ENCODE measurements around the gene SMCO1.
"Not testable (repeated sequence)": the region's sequence is repeated elsewhere in the genome, so short reads cannot be mapped to it uniquely, and the experiment has no call there.

The SMCO1 gene

GRCh38 chr3:196492080-196492479, 23.1 kb downstream of the SMCO1 start:
- no peak for DNase-seq (ENCODE audit: low spot score)

DNA sequence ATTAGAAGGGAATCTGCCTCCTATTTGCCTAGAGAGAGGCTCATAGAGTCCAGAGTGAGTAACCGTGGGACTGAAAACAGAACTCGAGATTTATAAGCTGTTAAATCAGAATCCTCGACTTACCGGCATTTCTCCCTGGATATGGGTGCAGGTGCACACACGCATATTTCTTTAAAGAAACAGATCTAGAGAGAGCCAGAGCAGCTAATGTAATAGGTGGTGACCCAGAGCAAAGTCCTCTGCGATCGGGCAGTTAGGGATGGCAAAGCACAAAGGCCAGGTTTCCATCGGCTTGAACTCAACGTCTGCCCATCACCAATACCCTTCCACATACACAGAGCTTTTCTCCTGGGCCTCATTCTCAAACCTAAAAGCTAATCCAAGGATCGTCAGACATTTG, 25.4 kb downstream of the SMCO1 start:
- no peak for DNase-seq (ENCODE audit: low spot score)

- no peak for DNase-seq (ENCODE audit: low spot score)
These were observed 28.9 kb downstream of the SMCO1 start for GRCh38 chr3:196486263-196486662.

DNA sequence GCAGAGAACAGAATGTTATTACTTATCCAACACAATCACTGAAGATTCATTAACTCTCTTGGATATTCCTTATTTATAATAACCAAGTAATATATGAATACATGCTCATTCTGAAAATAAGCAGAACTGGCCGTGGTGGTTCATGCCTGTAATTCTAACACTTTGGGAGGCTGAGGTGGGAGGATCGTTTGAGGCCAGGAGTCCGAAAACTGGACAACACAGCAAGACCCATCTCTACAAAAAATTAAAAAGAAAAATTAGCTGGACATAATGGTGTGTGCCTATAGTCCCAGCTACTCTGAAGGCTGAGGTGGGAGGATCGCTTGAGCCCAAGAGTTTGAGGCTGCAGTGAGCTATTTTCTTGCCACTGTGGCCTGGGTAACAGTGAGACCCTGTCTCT, 37.5 kb downstream of the SMCO1 start:
- DNase-seq (ENCODE audit: low spot score), result no peak

DNA sequence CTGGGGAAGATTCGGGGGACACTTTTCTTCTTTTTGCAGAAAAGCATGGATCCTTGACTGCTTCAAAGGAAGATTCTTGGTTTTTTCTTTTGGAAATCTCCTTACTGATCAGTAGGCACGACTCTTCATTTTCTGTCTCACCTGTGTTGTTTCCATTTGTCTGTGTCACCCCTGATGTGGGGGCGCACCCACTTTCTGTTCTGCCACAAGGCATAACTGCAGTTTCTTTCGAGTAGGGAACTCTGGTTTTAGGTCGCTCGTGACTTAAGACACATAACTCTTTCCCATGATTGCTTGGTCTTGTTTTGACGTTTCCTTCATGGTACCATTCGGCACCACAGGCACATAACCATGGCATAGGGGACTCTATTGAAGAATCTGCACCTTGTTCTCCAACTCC, 42.9 kb downstream of the SMCO1 start:
- DNase-seq (ENCODE audit: low spot score), result no peak

GRCh38 chr3:196471551-196471950, 43.6 kb downstream of the SMCO1 start:
- DNase-seq (ENCODE audit: low spot score), result no peak

GRCh38 chr3:196470182-196470581, 45.0 kb downstream of the SMCO1 start:
- not testable (repeated sequence) for DNase-seq (ENCODE audit: low spot score)

GRCh38 chr3:196463804-196464203, 51.3 kb downstream of the SMCO1 start:
- no peak for DNase-seq (ENCODE audit: low spot score)

DNA sequence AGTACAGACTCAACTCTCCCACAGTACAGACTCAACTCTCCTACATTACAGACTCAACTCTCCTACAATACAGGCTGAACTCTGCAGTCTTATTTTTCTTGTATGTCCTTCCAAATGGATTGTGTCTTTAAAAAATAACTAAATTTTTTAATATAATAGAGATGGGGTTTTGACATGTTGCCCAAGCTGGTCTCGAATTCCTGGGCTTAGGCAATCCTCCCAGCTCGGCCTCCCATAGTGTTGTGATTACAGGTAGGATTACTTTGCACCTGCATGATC, 51.7 kb downstream of the SMCO1 start:
- DNase-seq (ENCODE audit: low spot score), result no peak

DNA sequence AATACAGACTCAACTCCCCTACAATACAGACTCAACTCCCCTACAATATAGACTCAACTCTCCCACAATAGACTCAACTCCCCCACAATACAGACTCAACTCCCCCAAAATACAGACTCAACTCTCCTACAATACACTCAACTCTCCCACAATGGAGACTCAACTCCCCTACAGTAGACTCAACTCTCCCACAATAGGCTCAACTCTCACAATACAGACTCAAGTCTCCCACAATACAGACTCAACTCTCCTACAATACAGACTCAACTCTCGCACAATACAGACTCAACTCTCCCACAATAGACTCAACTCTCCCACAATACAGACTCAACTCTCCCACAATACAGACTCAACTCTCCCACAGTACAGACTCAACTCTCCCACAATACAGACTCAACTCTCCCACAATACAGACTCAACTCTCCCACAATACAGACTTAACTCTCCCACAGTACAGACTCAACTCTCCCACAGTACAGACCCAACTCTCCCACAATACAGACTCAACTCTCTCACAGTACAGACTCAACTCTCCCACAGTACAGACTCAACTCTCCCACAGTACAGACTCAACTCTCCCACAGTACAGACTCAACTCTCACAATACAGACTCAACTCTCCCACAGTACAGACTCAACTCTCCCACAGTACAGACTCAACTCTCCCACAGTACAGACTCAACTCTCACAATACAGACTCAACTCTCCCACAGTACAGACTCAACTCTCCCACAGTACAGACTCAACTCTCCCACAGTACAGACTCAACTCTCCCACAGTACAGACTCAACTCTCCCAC, 52.3 kb downstream of the SMCO1 start:
- DNase-seq (ENCODE audit: low spot score), result not testable (repeated sequence)

DNA sequence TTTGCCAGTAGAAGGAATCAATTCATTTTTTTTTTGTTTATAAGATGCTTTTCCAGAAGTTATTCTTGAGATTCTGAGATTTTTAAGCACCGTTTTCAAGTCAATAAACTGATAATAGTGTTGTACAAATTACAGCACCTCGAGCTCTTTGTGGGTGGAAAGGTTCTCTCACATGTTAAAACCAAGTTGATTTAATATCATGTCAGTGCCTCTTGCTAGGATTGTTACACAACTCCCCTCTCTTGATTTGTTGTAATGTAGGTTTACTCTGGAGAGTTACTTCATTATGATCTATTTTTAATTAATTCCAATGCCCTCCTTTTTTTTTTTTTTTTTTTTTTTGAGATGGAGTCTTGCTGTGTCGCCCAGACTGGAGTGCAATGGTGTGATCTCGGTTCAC, 57.1 kb downstream of the SMCO1 start:
- DNase-seq (ENCODE audit: low spot score), result no peak

- DNase-seq (ENCODE audit: low spot score), result not testable (repeated sequence)
These were observed 57.7 kb downstream of the SMCO1 start for GRCh38 chr3:196457470-196457869.
